SK-N-SH (cell line): ENCODE measurements around the gene YKT6. TPM values are rescaled to one million over a fixed set of nuclear protein-coding genes. Genes with fewer than 3 reads are reported as not detected.

ENCODE experiments used
- CTCF ChIA-PET: fragments of 300-600, 350-600 bp; formaldehyde crosslinking; extraction: SDS; loops from one replicate; lab custom pipeline; 2021; lab: Yijun Ruan, JAX
- POLR2A ChIA-PET: fragments of 350-600 bp; sonication (Branson Sonifier 250); formaldehyde crosslinking; extraction: SDS; loops from one replicate; lab custom pipeline; 2020; ENCODE audit warnings: antibody characterized with exemption, inconsistent platforms; lab: Yijun Ruan, JAX
- DNase-seq: peaks from one replicate; pipeline ENCODE4 v3.0.0; 2012
- H2AFZ ChIP-seq: fragments of 200-600 bp; sonication (generic); 2 replicates; pipeline ENCODE4 v1.8.1; 2016; ENCODE audit warnings: antibody characterized with exemption, mild to moderate bottlenecking, low read depth
- H3F3A ChIP-seq: fragments of 200-600 bp; sonication (generic); replicated peaks from 2 replicates; pipeline ENCODE3; 2016; ENCODE audit warnings: antibody characterized with exemption, mild to moderate bottlenecking; ENCODE audit not compliant: insufficient read depth
- H3K27ac ChIP-seq, 2 experiments: fragments of 200-500 bp in 1 of 2; fragments of 200-600 bp in 1 of 2; sonication (Bioruptor generic) in 1 of 2; sonication (generic), shearing (Covaris generic) in 1 of 2; 2 replicates each; pipeline versions ENCODE4 v1.5.1 to v1.6.1; 2014 to 2016; ENCODE audit warnings: low read depth in 2 of 2, inconsistent platforms in 1 of 2, low read length in 1 of 2, mild to moderate bottlenecking in 1 of 2, mixed read lengths in 1 of 2
- H3K27me3 ChIP-seq: fragments of 200-600 bp; sonication (generic), shearing (Covaris generic); 2 replicates; pipeline ENCODE4 v1.6.1; 2016; ENCODE audit warnings: mixed run types; ENCODE audit not compliant: insufficient read depth
- H3K36me3 ChIP-seq, 2 experiments: fragments of 200-500 bp in 1 of 2; fragments of 200-600 bp in 1 of 2; sonication (Bioruptor generic) in 1 of 2; sonication (generic) in 1 of 2; replicated peaks in 1 of 2; 2 replicates each; pipeline versions ENCODE3 to v1.5.1; 2014 to 2016; ENCODE audit warnings: low read length in 1 of 2, mild to moderate bottlenecking in 1 of 2; ENCODE audit not compliant: insufficient read depth in 2 of 2, control insufficient read depth in 1 of 2
- H3K4me1 ChIP-seq, 2 experiments: fragments of 200-500 bp in 1 of 2; fragments of 200-600 bp in 1 of 2; sonication (Bioruptor generic) in 1 of 2; sonication (generic), shearing (Covaris generic) in 1 of 2; 2 replicates each; pipeline versions ENCODE4 v1.5.1 to v1.6.1; 2014 to 2016; ENCODE audit warnings: low read depth in 1 of 2, low read length in 1 of 2, mixed run types in 1 of 2; ENCODE audit not compliant: insufficient read depth in 2 of 2, control insufficient read depth in 1 of 2
- H3K4me2 ChIP-seq: fragments of 200-600 bp; sonication (generic), shearing (Covaris generic); 2 replicates; pipeline ENCODE4 v1.6.1; 2017; ENCODE audit warnings: mixed run types
- H3K4me3 ChIP-seq, 2 experiments: fragments of 200-500 bp in 1 of 2; fragments of 200-600 bp in 1 of 2; sonication (Bioruptor generic) in 1 of 2; sonication (generic), shearing (Covaris generic) in 1 of 2; 2 replicates each; pipeline versions ENCODE4 v1.5.1 to v1.8.1; 2014 to 2016; ENCODE audit warnings: low read depth in 2 of 2, inconsistent platforms in 1 of 2, low read length in 1 of 2, mild to moderate bottlenecking in 1 of 2, mixed read lengths in 1 of 2, moderate library complexity in 1 of 2
- H3K79me2 ChIP-seq: fragments of 200-600 bp; sonication (generic); 2 replicates; pipeline ENCODE4 v1.8.1; 2017; ENCODE audit warnings: mild to moderate bottlenecking; ENCODE audit not compliant: insufficient read depth
- H3K9ac ChIP-seq: fragments of 200-600 bp; sonication (generic); 2 replicates; pipeline ENCODE4 v1.6.1; 2017; ENCODE audit warnings: mixed run types
- H3K9me2 ChIP-seq: fragments of 200-600 bp; sonication (generic); 2 replicates; pipeline ENCODE4 v1.6.1; 2017; ENCODE audit warnings: mixed run types
- H3K9me3 ChIP-seq: fragments of 200-600 bp; sonication (generic); 2 replicates; pipeline ENCODE4 v1.6.1; 2017; ENCODE audit warnings: mixed run types, mild to moderate bottlenecking, moderate library complexity
- H4K20me1 ChIP-seq: fragments of 200-600 bp; sonication (generic); 2 replicates; pipeline ENCODE4 v1.6.1; 2017; ENCODE audit warnings: mild to moderate bottlenecking, mixed run types; ENCODE audit not compliant: insufficient read depth
- CHD2 ChIP-seq: fragments of 150-350 bp; IDR thresholded peaks from 2 replicates; pipeline ENCODE4 v1.6.1; 2018; ENCODE audit warnings: low read length; ENCODE audit not compliant: partially characterized antibody
- EZH2phosphoT487 ChIP-seq: fragments of 200-600 bp; sonication (generic); IDR thresholded peaks from 2 replicates; pipeline ENCODE4 v1.6.1; 2017; ENCODE audit warnings: low read depth, mixed run types, mild to moderate bottlenecking, antibody characterized with exemption, moderate library complexity, borderline replicate concordance
- JUND ChIP-seq: IDR thresholded peaks from 2 replicates; pipeline ENCODE4 v1.4.0; 2012
- NFIC ChIP-seq: IDR thresholded peaks from 2 replicates; pipeline ENCODE4 v1.4.0; 2012; ENCODE audit warnings: borderline replicate concordance
- NRF1 ChIP-seq: IDR thresholded peaks from 2 replicates; pipeline ENCODE4 v1.6.1; 2012; ENCODE audit warnings: low read depth, mild to moderate bottlenecking, low read length
- RAD21 ChIP-seq: IDR thresholded peaks from 2 replicates; pipeline ENCODE4 v1.6.1; 2012; ENCODE audit warnings: mild to moderate bottlenecking, low read length
- RCOR1 ChIP-seq: fragments of 150-350 bp; IDR thresholded peaks from 2 replicates; pipeline ENCODE4 v1.6.1; 2017; ENCODE audit warnings: antibody characterized with exemption, low read length
- REST ChIP-seq: IDR thresholded peaks from 2 replicates; pipeline ENCODE4 v1.6.1; 2012; ENCODE audit warnings: mild to moderate bottlenecking, low read depth, low read length, moderate library complexity
- RFX5 ChIP-seq: IDR thresholded peaks from 2 replicates; pipeline ENCODE4 v1.6.1; 2012; ENCODE audit warnings: mild to moderate bottlenecking, improper control_type of control experiment, low read length
- SIN3A ChIP-seq: IDR thresholded peaks from 2 replicates; pipeline ENCODE4 v1.6.1; 2012; ENCODE audit warnings: low read depth, mild to moderate bottlenecking, low read length, moderate library complexity, borderline replicate concordance
- YY1 ChIP-seq: IDR thresholded peaks from 2 replicates; pipeline ENCODE4 v1.4.0; 2012; ENCODE audit warnings: low read depth, mild to moderate bottlenecking
- WGBS: methylation state at CpG from one replicate; pipeline ENCODE4 v1.1.6; 2017; ENCODE audit warnings: low lambda C conversion rate; 5-methylcytosine and 5-hydroxymethylcytosine counted together
- polyA plus RNA-seq, 3 experiments: library from polyadenylated mRNA; depleted of rRNA; stranded (reverse); fragments of >200 nt; gene quantifications; 2 replicates each; pipeline ENCODE4 v1.2.3, GENCODE V29; 2012
- TF ChIP-seq, protein P1 (sequence below): fragments of 200-600 bp; sonication (generic); IDR thresholded peaks from 2 replicates; pipeline ENCODE4 v1.6.1; 2017; ENCODE audit warnings: antibody characterized with exemption, mild to moderate bottlenecking, moderate library complexity
- TF ChIP-seq, protein P2 (sequence below): IDR thresholded peaks from 2 replicates; pipeline ENCODE4 v1.4.0; 2012; ENCODE audit warnings: low read depth, borderline replicate concordance
- TF ChIP-seq, protein P3 (sequence below): IDR thresholded peaks from 2 replicates; pipeline ENCODE4 v1.4.0; 2012; ENCODE audit warnings: low read depth

YKT6 gene
- polyA plus RNA-seq, 1 of the 3 experiments (the other 2 are of a cell fraction), result 170 TPM

GRCh38 chr7:44151956-44152355, 48.8 kb upstream of the YKT6 start:
- Histone ChIP-seq H3F3A (no peaks in the 10 kb centered on the region), H3K27me3 (no peaks in the 10 kb centered on the region), H3K9ac (no peak overlapping the region), H3K4me1 (peaks cover 0 to 8% of the 10 kb centered on the region in 2 experiments; a peak in 1 of 4 replicates), H3K27ac (no peak overlapping the region), H2AFZ (no peak overlapping the region), H3K4me2 (no peak overlapping the region), H3K9me3 (no peaks in the 10 kb centered on the region), H3K4me3 (no peak overlapping the region), H4K20me1 (no peaks in the 10 kb centered on the region), H3K79me2 (no peaks in the 10 kb centered on the region), H3K9me2 (no peaks in the 10 kb centered on the region), H3K36me3 (no peaks in the 10 kb centered on the region)
- peak; percentile 24 for DNase-seq
- ChIA-PET CTCF (interaction anchor here (1.5 kb wide), 1 partner anchor 44 kb away, joined by 4 read pairs; no protein-coding TSS in a partner anchor), POLR2A (no interaction called here)
- WGBS, result 83% methylated on average over 9 of the region's 9 CpGs
- TF ChIP-seq, protein P1, sequence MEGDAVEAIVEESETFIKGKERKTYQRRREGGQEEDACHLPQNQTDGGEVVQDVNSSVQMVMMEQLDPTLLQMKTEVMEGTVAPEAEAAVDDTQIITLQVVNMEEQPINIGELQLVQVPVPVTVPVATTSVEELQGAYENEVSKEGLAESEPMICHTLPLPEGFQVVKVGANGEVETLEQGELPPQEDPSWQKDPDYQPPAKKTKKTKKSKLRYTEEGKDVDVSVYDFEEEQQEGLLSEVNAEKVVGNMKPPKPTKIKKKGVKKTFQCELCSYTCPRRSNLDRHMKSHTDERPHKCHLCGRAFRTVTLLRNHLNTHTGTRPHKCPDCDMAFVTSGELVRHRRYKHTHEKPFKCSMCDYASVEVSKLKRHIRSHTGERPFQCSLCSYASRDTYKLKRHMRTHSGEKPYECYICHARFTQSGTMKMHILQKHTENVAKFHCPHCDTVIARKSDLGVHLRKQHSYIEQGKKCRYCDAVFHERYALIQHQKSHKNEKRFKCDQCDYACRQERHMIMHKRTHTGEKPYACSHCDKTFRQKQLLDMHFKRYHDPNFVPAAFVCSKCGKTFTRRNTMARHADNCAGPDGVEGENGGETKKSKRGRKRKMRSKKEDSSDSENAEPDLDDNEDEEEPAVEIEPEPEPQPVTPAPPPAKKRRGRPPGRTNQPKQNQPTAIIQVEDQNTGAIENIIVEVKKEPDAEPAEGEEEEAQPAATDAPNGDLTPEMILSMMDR, result no peak
- TF ChIP-seq SIN3A (no peak), NRF1 (no peak), EZH2phosphoT487 (no peak), RCOR1 (no peak), JUND (no peak), CHD2 (no peak), REST (no peak), RAD21 (no peak), RFX5 (no peak), NFIC (no peak), YY1 (no peak)
- TF ChIP-seq, protein P2, sequence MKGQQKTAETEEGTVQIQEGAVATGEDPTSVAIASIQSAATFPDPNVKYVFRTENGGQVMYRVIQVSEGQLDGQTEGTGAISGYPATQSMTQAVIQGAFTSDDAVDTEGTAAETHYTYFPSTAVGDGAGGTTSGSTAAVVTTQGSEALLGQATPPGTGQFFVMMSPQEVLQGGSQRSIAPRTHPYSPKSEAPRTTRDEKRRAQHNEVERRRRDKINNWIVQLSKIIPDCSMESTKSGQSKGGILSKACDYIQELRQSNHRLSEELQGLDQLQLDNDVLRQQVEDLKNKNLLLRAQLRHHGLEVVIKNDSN, result no peak
- TF ChIP-seq, protein P3, sequence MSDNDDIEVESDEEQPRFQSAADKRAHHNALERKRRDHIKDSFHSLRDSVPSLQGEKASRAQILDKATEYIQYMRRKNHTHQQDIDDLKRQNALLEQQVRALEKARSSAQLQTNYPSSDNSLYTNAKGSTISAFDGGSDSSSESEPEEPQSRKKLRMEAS, result no peak
